ENCODE data around the gene SLC35C1.

DNA sequence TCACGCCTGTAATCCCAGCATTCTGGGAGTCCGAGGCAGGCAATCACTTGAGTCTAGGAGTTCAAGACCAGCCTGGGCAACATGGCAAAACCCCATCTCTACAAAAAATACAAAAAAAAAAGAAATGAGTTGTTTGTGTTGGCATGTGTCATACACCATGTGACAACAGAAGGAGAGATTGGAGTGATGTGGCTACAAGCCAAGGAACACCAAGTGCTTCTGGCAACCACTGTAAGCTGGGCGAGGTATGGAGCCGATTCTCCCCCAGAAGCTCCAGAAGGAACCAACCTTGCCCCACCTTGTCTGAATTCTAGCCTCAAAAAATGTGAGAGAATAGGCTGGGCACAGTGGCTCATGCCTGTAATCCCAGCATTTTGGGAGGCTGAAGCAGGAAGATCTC is 39.1 kb upstream of the SLC35C1 start:
- TF ChIP-seq, protein P1, sequence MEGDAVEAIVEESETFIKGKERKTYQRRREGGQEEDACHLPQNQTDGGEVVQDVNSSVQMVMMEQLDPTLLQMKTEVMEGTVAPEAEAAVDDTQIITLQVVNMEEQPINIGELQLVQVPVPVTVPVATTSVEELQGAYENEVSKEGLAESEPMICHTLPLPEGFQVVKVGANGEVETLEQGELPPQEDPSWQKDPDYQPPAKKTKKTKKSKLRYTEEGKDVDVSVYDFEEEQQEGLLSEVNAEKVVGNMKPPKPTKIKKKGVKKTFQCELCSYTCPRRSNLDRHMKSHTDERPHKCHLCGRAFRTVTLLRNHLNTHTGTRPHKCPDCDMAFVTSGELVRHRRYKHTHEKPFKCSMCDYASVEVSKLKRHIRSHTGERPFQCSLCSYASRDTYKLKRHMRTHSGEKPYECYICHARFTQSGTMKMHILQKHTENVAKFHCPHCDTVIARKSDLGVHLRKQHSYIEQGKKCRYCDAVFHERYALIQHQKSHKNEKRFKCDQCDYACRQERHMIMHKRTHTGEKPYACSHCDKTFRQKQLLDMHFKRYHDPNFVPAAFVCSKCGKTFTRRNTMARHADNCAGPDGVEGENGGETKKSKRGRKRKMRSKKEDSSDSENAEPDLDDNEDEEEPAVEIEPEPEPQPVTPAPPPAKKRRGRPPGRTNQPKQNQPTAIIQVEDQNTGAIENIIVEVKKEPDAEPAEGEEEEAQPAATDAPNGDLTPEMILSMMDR (conservative IDR thresholded peaks at IDR 0.05; ENCODE audit: low read depth in 2 of 2) = no peak
- TF ChIP-seq, protein P2, sequence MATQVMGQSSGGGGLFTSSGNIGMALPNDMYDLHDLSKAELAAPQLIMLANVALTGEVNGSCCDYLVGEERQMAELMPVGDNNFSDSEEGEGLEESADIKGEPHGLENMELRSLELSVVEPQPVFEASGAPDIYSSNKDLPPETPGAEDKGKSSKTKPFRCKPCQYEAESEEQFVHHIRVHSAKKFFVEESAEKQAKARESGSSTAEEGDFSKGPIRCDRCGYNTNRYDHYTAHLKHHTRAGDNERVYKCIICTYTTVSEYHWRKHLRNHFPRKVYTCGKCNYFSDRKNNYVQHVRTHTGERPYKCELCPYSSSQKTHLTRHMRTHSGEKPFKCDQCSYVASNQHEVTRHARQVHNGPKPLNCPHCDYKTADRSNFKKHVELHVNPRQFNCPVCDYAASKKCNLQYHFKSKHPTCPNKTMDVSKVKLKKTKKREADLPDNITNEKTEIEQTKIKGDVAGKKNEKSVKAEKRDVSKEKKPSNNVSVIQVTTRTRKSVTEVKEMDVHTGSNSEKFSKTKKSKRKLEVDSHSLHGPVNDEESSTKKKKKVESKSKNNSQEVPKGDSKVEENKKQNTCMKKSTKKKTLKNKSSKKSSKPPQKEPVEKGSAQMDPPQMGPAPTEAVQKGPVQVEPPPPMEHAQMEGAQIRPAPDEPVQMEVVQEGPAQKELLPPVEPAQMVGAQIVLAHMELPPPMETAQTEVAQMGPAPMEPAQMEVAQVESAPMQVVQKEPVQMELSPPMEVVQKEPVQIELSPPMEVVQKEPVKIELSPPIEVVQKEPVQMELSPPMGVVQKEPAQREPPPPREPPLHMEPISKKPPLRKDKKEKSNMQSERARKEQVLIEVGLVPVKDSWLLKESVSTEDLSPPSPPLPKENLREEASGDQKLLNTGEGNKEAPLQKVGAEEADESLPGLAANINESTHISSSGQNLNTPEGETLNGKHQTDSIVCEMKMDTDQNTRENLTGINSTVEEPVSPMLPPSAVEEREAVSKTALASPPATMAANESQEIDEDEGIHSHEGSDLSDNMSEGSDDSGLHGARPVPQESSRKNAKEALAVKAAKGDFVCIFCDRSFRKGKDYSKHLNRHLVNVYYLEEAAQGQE (IDR thresholded peaks at IDR 0.05; ENCODE audit: unreplicated experiment) = no peak
- TF ChIP-seq POLR2AphosphoS5 (IDR thresholded peaks at IDR 0.05; ENCODE audit: low read depth) = no peak
